Nephron (organoid): ENCODE data around the gene KRI1.

Source experiments
- H3K27ac Mint-ChIP-seq, 3 experiments: 2 replicates each; pipeline ENCODE4 v1.8.0; 2020; ENCODE audit warnings: mixed read lengths in 3 of 3, mild to moderate bottlenecking in 2 of 3, moderate library complexity in 1 of 3
- H3K27me3 Mint-ChIP-seq: 2 replicates; pipeline ENCODE4 v1.8.0; 2021; ENCODE audit warnings: low read depth, mild to moderate bottlenecking, moderate library complexity, mixed read lengths
- H3K36me3 Mint-ChIP-seq: 2 replicates; pipeline ENCODE4 v1.8.0; 2020; ENCODE audit warnings: low read depth, mixed read lengths
- H3K4me1 Mint-ChIP-seq: 2 replicates; pipeline ENCODE4 v1.8.0; 2020; ENCODE audit warnings: mixed read lengths
- H3K4me3 Mint-ChIP-seq, 3 experiments: 2 replicates each; pipeline ENCODE4 v1.8.0; 2020; ENCODE audit warnings: mild to moderate bottlenecking in 3 of 3, mixed read lengths in 3 of 3, moderate library complexity in 2 of 3
- H3K9me3 Mint-ChIP-seq: 2 replicates; pipeline ENCODE4 v1.8.0; 2020; ENCODE audit warnings: mixed read lengths
- TF ChIP-seq, protein P1 (sequence below), 3 experiments: fragments of 200-600 bp; sonication (generic); IDR thresholded peaks; one replicate each; pipeline ENCODE4 v1.5.0; 2021; ENCODE audit warnings: antibody characterized with exemption in 3 of 3; ENCODE audit not compliant: unreplicated experiment in 3 of 3

KRI1 gene

DNA sequence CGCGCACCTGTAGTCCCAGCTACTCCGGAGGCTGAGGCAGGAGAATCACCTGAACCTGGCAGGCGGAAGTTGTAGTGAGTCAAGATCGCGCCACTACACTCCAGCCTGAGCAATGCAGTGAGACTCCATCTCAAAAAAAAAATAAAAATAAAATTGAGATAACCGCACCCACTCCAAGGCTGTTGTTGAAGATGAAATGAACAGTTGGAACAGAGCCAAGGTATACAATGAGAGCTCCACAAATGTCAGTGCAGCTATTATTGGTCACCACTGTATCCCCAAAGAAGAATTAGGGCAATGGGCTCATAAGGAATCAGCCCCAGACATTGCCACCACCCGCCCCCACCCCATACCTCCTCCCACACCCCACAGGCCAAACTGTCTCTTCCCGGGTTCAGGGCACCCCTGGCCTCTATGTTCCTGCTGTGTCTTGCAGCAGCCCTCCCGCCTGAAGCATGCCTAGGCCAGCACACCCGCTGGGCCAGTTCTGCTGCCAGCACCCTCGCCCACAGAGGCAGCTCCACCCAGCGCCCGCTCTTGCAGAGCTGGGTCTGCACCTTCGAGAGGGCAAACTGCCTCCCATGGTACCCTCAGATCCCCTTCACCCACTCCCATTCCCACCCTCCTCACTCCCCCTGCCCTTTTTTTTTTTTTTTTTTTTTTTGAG lies 45.0 kb downstream of the KRI1 start:
- Mint-ChIP-seq H3K4me1 (peaks cover 23% of the 10 kb centered on the region), H3K36me3 (no peaks in the 10 kb centered on the region), H3K9me3 (no peaks in the 10 kb centered on the region), H3K27ac (no peak overlapping the region), H3K27me3 (peaks cover 23% of the 10 kb centered on the region), H3K4me3 (no peak overlapping the region)
- TF ChIP-seq, protein P1, sequence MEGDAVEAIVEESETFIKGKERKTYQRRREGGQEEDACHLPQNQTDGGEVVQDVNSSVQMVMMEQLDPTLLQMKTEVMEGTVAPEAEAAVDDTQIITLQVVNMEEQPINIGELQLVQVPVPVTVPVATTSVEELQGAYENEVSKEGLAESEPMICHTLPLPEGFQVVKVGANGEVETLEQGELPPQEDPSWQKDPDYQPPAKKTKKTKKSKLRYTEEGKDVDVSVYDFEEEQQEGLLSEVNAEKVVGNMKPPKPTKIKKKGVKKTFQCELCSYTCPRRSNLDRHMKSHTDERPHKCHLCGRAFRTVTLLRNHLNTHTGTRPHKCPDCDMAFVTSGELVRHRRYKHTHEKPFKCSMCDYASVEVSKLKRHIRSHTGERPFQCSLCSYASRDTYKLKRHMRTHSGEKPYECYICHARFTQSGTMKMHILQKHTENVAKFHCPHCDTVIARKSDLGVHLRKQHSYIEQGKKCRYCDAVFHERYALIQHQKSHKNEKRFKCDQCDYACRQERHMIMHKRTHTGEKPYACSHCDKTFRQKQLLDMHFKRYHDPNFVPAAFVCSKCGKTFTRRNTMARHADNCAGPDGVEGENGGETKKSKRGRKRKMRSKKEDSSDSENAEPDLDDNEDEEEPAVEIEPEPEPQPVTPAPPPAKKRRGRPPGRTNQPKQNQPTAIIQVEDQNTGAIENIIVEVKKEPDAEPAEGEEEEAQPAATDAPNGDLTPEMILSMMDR (IDR thresholded peaks at IDR 0.05; ENCODE audit: unreplicated experiment in 3 of 3), result no peak

DNA sequence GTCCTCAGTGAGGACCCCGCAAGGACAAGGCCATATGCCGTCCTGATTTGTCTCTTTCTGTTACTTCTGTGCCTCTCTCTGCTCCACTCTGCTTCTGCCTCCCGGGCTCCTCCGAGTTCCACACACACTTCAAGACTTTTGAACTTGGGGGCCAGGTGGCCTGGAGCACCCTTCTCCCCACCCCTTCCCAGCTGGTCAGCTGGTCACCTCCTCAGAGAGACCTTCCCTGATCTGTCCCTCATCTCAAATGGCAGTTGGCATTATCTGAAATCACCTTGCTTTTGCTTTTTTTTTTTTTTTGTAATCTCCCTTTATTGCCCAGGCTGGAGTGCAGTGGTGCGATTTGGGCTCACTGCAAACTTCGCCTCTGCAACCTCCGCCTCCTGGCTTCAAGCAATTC lies 46.4 kb downstream of the KRI1 start:
- H3K36me3 Mint-ChIP-seq, result no peaks in the 10 kb centered on the region
- peaks cover 26% of the 10 kb centered on the region for H3K4me1 Mint-ChIP-seq
- peaks cover 25% of the 10 kb centered on the region for H3K27me3 Mint-ChIP-seq
- peak overlapping the region; percentile 65 to 86 (median 74) for H3K4me3 Mint-ChIP-seq
- TF ChIP-seq, protein P1 (IDR thresholded peaks at IDR 0.05; ENCODE audit: unreplicated experiment in 3 of 3), result no peak
- H3K27ac Mint-ChIP-seq, result peak overlapping the region; percentile 16 to 87 (median 53)
- H3K9me3 Mint-ChIP-seq, result no peaks in the 10 kb centered on the region

DNA sequence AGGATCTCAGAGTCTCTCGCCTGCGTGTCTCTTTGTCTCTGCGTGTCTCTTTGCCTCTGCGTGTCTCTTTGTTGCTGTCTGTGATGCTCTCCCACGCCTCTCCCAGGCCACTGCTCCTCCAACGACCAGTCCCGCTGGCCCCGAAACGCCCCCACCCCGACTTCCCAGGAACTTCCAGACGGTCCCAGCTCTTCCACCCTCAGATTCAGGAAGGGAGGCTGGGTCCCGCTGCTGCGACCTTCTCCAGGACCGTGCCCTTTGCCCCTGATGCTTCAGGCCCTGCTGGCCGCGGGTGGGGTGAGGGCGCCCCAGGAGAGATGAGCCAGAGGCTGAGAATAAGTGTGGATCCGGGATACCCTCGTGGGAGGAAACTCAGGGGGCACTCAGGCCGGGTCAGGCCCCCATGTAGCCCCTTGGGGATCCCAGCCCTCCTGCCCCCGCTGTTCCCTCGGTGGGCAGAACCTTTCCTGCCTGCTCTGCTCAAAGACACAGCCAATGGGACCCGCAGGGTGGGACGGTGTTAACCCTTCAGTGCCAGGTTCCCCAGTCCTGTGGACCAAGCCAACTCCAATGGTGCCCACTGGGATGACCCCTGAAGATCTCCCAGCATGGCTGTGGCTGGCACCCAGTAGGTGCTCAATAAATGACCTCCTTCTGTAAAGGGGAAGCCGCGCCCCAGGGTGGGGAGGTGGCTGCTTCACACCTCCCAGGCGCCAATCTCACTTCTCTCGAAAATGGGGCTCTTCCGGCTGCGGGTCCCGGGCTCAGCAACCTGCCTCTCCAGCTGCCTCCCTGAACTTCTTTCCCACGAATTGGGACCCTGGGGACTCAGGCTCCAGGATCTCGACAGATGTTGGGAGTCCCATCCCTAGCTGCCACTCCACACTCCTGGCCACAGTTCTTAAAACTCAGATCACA lies 47.1 kb downstream of the KRI1 start:
- Mint-ChIP-seq H3K4me1 (peaks cover 26% of the 10 kb centered on the region), H3K9me3 (no peaks in the 10 kb centered on the region), H3K27me3 (peaks cover 25% of the 10 kb centered on the region), H3K36me3 (no peaks in the 10 kb centered on the region), H3K27ac (peak overlapping the region; percentile 43 to 88 (median 64)), H3K4me3 (peak overlapping the region; percentile 86 to 91 (median 86))
- TF ChIP-seq, protein P1 (IDR thresholded peaks at IDR 0.05; ENCODE audit: unreplicated experiment in 3 of 3), result no peak

DNA sequence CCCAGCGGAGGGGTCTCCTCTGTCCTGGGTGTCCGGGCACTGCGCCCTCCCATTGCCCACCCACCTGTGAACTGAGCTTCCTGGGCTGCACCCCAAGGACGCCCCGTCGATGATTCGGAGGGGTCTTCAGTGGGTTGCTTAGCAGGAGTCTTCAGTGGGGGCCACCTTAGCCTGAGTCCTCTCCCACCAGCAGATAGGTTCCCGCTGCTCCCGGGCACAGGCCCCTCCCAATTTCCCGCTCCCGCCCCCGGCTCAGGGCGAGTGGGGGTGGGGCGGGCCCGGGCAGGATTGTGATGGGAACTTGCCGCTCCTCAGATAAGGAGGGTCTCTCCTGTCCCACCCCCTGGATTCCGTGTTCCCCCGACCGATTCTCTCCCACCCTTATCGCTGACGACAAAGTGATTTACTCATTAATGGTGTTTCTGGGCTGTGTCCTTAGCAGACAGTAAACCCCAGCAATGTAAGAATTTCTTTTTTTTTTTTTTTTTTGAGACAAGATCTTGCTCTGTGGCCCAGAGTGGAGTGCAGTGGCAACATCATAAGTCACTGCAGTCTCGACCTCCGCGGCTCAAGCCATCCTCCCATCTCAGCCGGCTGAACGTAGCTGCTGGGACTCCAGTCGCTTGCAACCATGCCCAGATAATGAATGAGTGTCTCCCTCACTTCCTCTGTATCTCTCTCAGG lies 47.9 kb downstream of the KRI1 start:
- Mint-ChIP-seq H3K4me1 (peaks cover 26% of the 10 kb centered on the region), H3K36me3 (peaks cover 3% of the 10 kb centered on the region), H3K27me3 (peaks cover 30% of the 10 kb centered on the region), H3K27ac (peak overlapping the region; percentile 43 to 88 (median 64)), H3K4me3 (peak overlapping the region; percentile 86 to 91 (median 86)), H3K9me3 (no peaks in the 10 kb centered on the region)
- TF ChIP-seq, protein P1 (IDR thresholded peaks at IDR 0.05; ENCODE audit: unreplicated experiment in 3 of 3), result no peak

DNA sequence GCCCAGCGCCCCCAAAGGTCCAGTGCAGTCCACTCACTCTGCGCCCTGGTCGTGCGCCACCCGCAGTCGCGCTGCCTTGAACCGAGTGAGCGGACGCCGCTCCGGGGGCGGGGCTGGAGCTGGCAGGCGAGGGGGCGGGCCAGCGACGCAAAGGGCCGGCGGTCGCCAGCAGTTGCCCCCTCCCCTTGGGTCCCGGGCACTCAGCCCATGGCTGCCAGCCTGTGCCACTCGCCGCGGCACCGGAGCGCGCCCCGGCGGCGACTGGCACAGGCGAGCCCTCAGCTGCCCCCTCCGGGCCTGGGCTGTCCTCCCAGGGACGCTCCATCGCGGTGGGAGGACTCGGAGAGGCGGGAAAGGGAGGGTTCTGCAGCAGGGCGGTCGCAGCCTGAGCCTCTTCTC lies 48.5 kb downstream of the KRI1 start, which contains the start of gene S1PR5:
Gene S1PR5, minus strand, starts transcription at position 87 of the 399 bp plus-strand sequence. CDS start 2,436 bp downstream, outside the sequence.
- H3K4me3 Mint-ChIP-seq, result peak within 1 kb of the TSS; percentile 89 to 94 (median 91)
- H3K27me3 Mint-ChIP-seq, result peaks cover 30% of the 10 kb centered on the region
- TF ChIP-seq, protein P1 (IDR thresholded peaks at IDR 0.05; ENCODE audit: unreplicated experiment in 3 of 3), result no peak
- H3K9me3 Mint-ChIP-seq, result no peaks in the 10 kb centered on the region
- peaks cover 26% of the 10 kb centered on the region for H3K4me1 Mint-ChIP-seq
- peak within 1 kb of the TSS; percentile 59 to 91 (median 77) for H3K27ac Mint-ChIP-seq
- peaks cover 3% of the 10 kb centered on the region for H3K36me3 Mint-ChIP-seq
